Endothelial cell of umbilical vein (primary cell): Measurements from ENCODE around the gene GJC3. TPM values are rescaled to one million over a fixed set of nuclear protein-coding genes. Genes with fewer than 3 reads are reported as not detected.

Source experiments
- BruUV-seq: library from RNA; stranded (reverse); fragments of 400-500 nt; replicated peaks from 2 replicates; lab custom pipeline; 2021; lab: Mats Ljungman, UMichigan
- CTCF ChIA-PET: fragments of 300-600, 350-600 bp; sonication (Branson Sonifier 250); formaldehyde crosslinking; loops from one replicate; lab custom pipeline; 2021; ENCODE audit warnings: antibody characterized with exemption, inconsistent platforms; lab: Charles Lee
- POLR2A ChIA-PET: fragments of 300-600, 350-600 bp; sonication (Branson Sonifier 250); formaldehyde crosslinking; loops from one replicate; lab custom pipeline; 2021; ENCODE audit warnings: antibody characterized with exemption, inconsistent platforms; lab: Charles Lee
- DNase-seq: peaks from one replicate; pipeline ENCODE4 v3.0.0-alpha.2; 2011; ENCODE audit warnings: low read depth, low spot score
- FAIRE-seq: peaks from 2 replicates; lab custom pipeline; 2011; peaks lifted over from hg19 to GRCh38; lab: Jason Lieb, UNC
- H2AFZ ChIP-seq: 2 replicates; pipeline ENCODE4 v1.6.0; 2012; ENCODE audit warnings: low read depth, low read length, control low read depth, inconsistent platforms
- H3K27ac ChIP-seq: 2 replicates; pipeline ENCODE4 v1.5.1; 2011; ENCODE audit warnings: low read depth, mild to moderate bottlenecking, control low read depth, low read length, moderate library complexity; ENCODE audit not compliant: insufficient read depth
- H3K27me3 ChIP-seq, 2 experiments: 2 replicates each; pipeline versions ENCODE4 v1.6.0 to v1.6.1; 2011; ENCODE audit warnings: low read length in 2 of 2, mixed read lengths in 1 of 2; ENCODE audit not compliant: control insufficient read depth in 2 of 2, insufficient read depth in 2 of 2
- H3K36me3 ChIP-seq, 2 experiments: 2 replicates in 1 of 2; 3 replicates in 1 of 2; pipeline ENCODE4 v1.5.1; 2011; ENCODE audit warnings: low read length in 2 of 2, mild to moderate bottlenecking in 1 of 2, moderate library complexity in 1 of 2; ENCODE audit not compliant: control insufficient read depth in 2 of 2, insufficient read depth in 2 of 2; ENCODE audit errors: extremely low read depth in 1 of 2
- H3K4me1 ChIP-seq: 3 replicates; pipeline ENCODE4 v1.5.1; 2011; ENCODE audit warnings: mild to moderate bottlenecking, low read length; ENCODE audit not compliant: control insufficient read depth, insufficient read depth; ENCODE audit errors: extremely low read depth
- H3K4me2 ChIP-seq: 2 replicates; pipeline ENCODE4 v1.6.1; 2011; ENCODE audit warnings: low read length, control low read depth, mixed read lengths; ENCODE audit not compliant: insufficient read depth
- H3K4me3 ChIP-seq, 3 experiments: fragments of 200-600 bp in 1 of 3; sonication (generic), shearing (Covaris generic) in 1 of 3; replicated peaks in 1 of 3; 2 replicates each; pipeline ENCODE4 v1.5.1; 2011 to 2016; ENCODE audit warnings: control low read depth in 3 of 3, low read length in 3 of 3, mild to moderate bottlenecking in 2 of 3, inconsistent platforms in 1 of 3, low read depth in 1 of 3, moderate library complexity in 1 of 3; ENCODE audit not compliant: insufficient read depth in 1 of 3
- H3K79me2 ChIP-seq: 2 replicates; pipeline ENCODE4 v1.6.0; 2012; ENCODE audit warnings: low read length, inconsistent platforms; ENCODE audit not compliant: control insufficient read depth, insufficient read depth
- H3K9ac ChIP-seq: replicated peaks from 2 replicates; pipeline ENCODE3; 2011; ENCODE audit warnings: low read length, control low read depth; ENCODE audit not compliant: insufficient read depth; ENCODE audit errors: extremely low read depth
- H3K9me1 ChIP-seq: replicated peaks from 3 replicates; pipeline ENCODE4 v1.6.0; 2011; ENCODE audit warnings: mild to moderate bottlenecking, low read length; ENCODE audit not compliant: control insufficient read depth, insufficient read depth; ENCODE audit errors: extremely low read depth
- H3K9me3 ChIP-seq: replicated peaks from 2 replicates; pipeline ENCODE4 v1.5.1; 2012; ENCODE audit warnings: low read length, inconsistent platforms; ENCODE audit not compliant: control insufficient read depth, insufficient read depth
- H4K20me1 ChIP-seq: replicated peaks from 2 replicates; pipeline ENCODE3; 2011; ENCODE audit warnings: mild to moderate bottlenecking, low read length; ENCODE audit not compliant: control insufficient read depth, insufficient read depth; ENCODE audit errors: extremely low read depth
- CTCF ChIP-seq, 2 donors: IDR thresholded peaks; 1 replicate in 1 of 2; 2 replicates in 1 of 2; pipeline ENCODE4 v1.5.1; 2011; ENCODE audit warnings: low read length in 2 of 2, mild to moderate bottlenecking in 2 of 2, moderate library complexity in 2 of 2, control low read depth in 1 of 2, inconsistent platforms in 1 of 2, low read depth in 1 of 2; ENCODE audit not compliant: insufficient read depth in 1 of 2; ENCODE audit errors: extremely low read depth in 1 of 2
- EZH2 ChIP-seq: IDR thresholded peaks from 2 replicates; pipeline ENCODE4 v1.6.1; 2012; ENCODE audit warnings: borderline replicate concordance, low read depth, mild to moderate bottlenecking, moderate library complexity, low read length, inconsistent platforms; ENCODE audit not compliant: severe bottlenecking
- FOS ChIP-seq: IDR thresholded peaks from 2 replicates; pipeline ENCODE4 v1.6.1; 2011; ENCODE audit warnings: mild to moderate bottlenecking, low read length, moderate library complexity, borderline replicate concordance; ENCODE audit not compliant: insufficient read depth
- GATA2 ChIP-seq: IDR thresholded peaks from 2 replicates; pipeline ENCODE4 v1.7.0; 2011; ENCODE audit warnings: low read depth, mild to moderate bottlenecking, moderate library complexity, mixed read lengths, low read length; ENCODE audit not compliant: insufficient read length, insufficient read depth
- JUN ChIP-seq: IDR thresholded peaks from 2 replicates; pipeline ENCODE4 v1.6.1; 2011; ENCODE audit warnings: borderline replicate concordance, low read depth; ENCODE audit not compliant: insufficient read length, insufficient read depth
- MAX ChIP-seq: IDR thresholded peaks from 2 replicates; pipeline ENCODE4 v1.6.1; 2011; ENCODE audit not compliant: insufficient read depth, insufficient read length
- MYC ChIP-seq: IDR thresholded peaks from one replicate; pipeline ENCODE4 v1.6.1; 2011; ENCODE audit warnings: mild to moderate bottlenecking, low read depth, low read length
- POLR2A ChIP-seq: IDR thresholded peaks from 2 replicates; pipeline ENCODE4 v1.6.1; 2012; ENCODE audit warnings: low read depth, mild to moderate bottlenecking, control low read depth, low read length
- POLR2AphosphoS5 ChIP-seq: IDR thresholded peaks from 2 replicates; pipeline ENCODE4 v1.6.1; 2012; ENCODE audit warnings: low read depth, mild to moderate bottlenecking, control low read depth, low read length, moderate library complexity; ENCODE audit not compliant: insufficient read depth
- dilution Hi-C: fragments of 300-500 bp; cut with MboI; formaldehyde crosslinking; loops from one replicate; pipeline ENCODE4 v1.15.0; 2019; ENCODE audit warnings: low sequenced_read_pairs; ENCODE audit not compliant: extremely low pct_ligation_motif_present
- intact Hi-C: fragments of 100-400 bp; cut with micrococcal nuclease; formaldehyde crosslinking; loops from one replicate; pipeline ENCODE4 v1.10.0; 2022
- polyA plus RNA-seq, 4 experiments: library from polyadenylated mRNA; depleted of rRNA in 3 of 4; stranded (reverse) in 3 of 4; unstranded in 1 of 4; fragments of >200 nt; gene quantifications; 2 replicates each; pipeline versions ENCODE4 v1.2.1 to v1.2.3, GENCODE V29; 2011 to 2012; ENCODE audit warnings: missing spikeins in 1 of 4
- total RNA-seq: library from RNA; stranded (reverse); gene quantifications from 2 replicates; pipeline ENCODE4 v1.2.3, GENCODE V29; 2021

The GJC3 gene
- total and polyA plus RNA-seq, 2 donors (not counting 3 experiments of a cell fraction or from before 2014, with no cell fraction given) = 0.28 TPM; not detected in 1

GRCh38 chr7:99943641-99944496 is 14.4 kb upstream of the GJC3 start:
- CTCF ChIA-PET = interaction anchor here (0.6 to 1.5 kb wide), 5 partner anchors 15 to 107 kb away, joined by 3 to 7 read pairs (median 5); partner anchors contain the start of gene GJC3
- intact Hi-C loops = no loop called here

GRCh38 chr7:99938296-99938695 is 8.9 kb upstream of the GJC3 start:
- H3K79me2 ChIP-seq = no peaks in the 10 kb centered on the region
- H3K36me3 ChIP-seq = no peaks in the 10 kb centered on the region
- H3K4me2 ChIP-seq = no peak overlapping the region
- no peak overlapping the region for H2AFZ ChIP-seq
- dilution Hi-C loops = no loop called here
- H3K4me3 ChIP-seq = no peak overlapping the region
- ChIA-PET POLR2A (no interaction called here), CTCF (interaction anchor here (0.7 to 1.4 kb wide), 3 partner anchors 9 to 25 kb away, joined by 3 to 5 read pairs (median 3); partner anchors contain the start of gene GJC3)
- no TSS peak for BruUV-seq
- no peaks in the 10 kb centered on the region for H3K4me1 ChIP-seq
- H3K9me3 ChIP-seq = no peaks in the 10 kb centered on the region
- no peak overlapping the region for H3K27ac ChIP-seq
- no peaks in the 10 kb centered on the region for H3K9me1 ChIP-seq
- peaks cover 3 to 5% of the 10 kb centered on the region in 2 experiments for H3K27me3 ChIP-seq
- FAIRE-seq (no peak), DNase-seq (no peak)
- TF ChIP-seq JUN (no peak), MYC (no peak), FOS (no peak), MAX (no peak), GATA2 (no peak), POLR2A (no peak), POLR2AphosphoS5 (no peak), EZH2 (no peak), CTCF (IDR thresholded peaks at IDR 0.05; ENCODE audit: extremely low read depth in 1 of 2, insufficient read depth in 1 of 2, low read depth in 1 of 2, low read length in 2 of 2) (no peak)
- H4K20me1 ChIP-seq = no peaks in the 10 kb centered on the region
- intact Hi-C loops = no loop called here
- no peak overlapping the region for H3K9ac ChIP-seq

More at GRCh38 chr7:99943641-99944496, 14.4 kb upstream of the GJC3 start:
- Histone ChIP-seq H2AFZ (no peak overlapping the region), H3K36me3 (no peaks in the 10 kb centered on the region), H3K4me1 (no peaks in the 10 kb centered on the region), H3K4me2 (no peak overlapping the region), H4K20me1 (no peaks in the 10 kb centered on the region), H3K27me3 (peaks cover 6 to 7% of the 10 kb centered on the region in 2 experiments), H3K9ac (no peak overlapping the region), H3K79me2 (no peaks in the 10 kb centered on the region), H3K9me3 (no peaks in the 10 kb centered on the region), H3K27ac (no peak overlapping the region), H3K4me3 (no peak overlapping the region), H3K9me1 (no peaks in the 10 kb centered on the region)
- FAIRE-seq (no peak), DNase-seq (no peak)
- POLR2A ChIA-PET = interaction anchor here (1.1 kb wide), 1 partner anchor 52 kb away, joined by 4 read pairs; no protein-coding TSS in a partner anchor
- dilution Hi-C loops = no loop called here
- TF ChIP-seq POLR2AphosphoS5 (no peak), JUN (no peak), MYC (no peak), EZH2 (no peak)
- no TSS peak for BruUV-seq
